ENCODE measurements around the gene RAB28.

DNA sequence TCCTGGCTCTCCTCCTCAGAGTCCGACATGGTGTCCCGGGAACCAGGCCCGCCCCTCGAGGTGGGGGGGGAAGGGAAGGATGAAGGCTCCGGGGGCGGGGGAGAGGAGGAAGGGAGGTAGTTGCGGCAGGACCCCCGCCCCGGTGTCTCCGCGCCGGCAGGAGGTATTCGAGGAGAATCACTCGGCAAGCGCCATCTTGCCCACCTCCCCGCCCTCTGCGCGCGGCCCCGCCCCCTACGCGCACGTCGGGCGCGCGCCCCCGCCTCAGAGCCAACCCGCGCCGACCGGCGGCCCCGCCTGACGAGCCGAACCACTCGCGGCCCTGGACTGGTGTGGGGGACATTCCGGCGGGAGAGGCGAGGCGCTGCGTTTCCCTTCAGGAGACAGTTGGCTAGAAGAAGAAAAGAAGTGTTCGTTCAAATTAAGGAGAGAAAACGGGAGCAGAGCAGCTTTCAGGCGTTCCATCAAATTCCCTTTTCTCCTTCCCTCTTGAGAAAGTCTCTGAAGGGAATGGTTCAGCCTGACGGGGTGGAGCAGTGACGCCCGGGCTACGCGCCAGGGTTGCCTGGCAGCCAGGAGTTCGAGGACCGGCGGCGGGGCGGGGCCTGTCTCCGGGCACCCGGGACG is at the start of gene RAB28:
- TF ChIP-seq, protein P1, sequence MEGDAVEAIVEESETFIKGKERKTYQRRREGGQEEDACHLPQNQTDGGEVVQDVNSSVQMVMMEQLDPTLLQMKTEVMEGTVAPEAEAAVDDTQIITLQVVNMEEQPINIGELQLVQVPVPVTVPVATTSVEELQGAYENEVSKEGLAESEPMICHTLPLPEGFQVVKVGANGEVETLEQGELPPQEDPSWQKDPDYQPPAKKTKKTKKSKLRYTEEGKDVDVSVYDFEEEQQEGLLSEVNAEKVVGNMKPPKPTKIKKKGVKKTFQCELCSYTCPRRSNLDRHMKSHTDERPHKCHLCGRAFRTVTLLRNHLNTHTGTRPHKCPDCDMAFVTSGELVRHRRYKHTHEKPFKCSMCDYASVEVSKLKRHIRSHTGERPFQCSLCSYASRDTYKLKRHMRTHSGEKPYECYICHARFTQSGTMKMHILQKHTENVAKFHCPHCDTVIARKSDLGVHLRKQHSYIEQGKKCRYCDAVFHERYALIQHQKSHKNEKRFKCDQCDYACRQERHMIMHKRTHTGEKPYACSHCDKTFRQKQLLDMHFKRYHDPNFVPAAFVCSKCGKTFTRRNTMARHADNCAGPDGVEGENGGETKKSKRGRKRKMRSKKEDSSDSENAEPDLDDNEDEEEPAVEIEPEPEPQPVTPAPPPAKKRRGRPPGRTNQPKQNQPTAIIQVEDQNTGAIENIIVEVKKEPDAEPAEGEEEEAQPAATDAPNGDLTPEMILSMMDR (conservative IDR thresholded peaks at IDR 0.05; ENCODE audit: low read length): no peak
- no peak for TF ChIP-seq EZH2phosphoT487 (IDR thresholded peaks at IDR 0.05; ENCODE audit: borderline replicate concordance)

All from Loucy (cell line).